GM21367 (cell line): ENCODE results near the gene XAB2.
"Not testable (repeated sequence)": the region's sequence is repeated elsewhere in the genome, so short reads cannot be mapped to it uniquely, and the experiment has no call there.

Experiments
- ATAC-seq: cut with Tn5 transposase; IDR thresholded peaks from one replicate; pipeline ENCODE4 v1.9.1; 2021; ENCODE audit not compliant: unreplicated experiment

Gene XAB2

GRCh38 chr19:7582446-7582845, 46.9 kb downstream of the XAB2 start:
- ATAC-seq: no peak

GRCh38 chr19:7579182-7579581, 50.2 kb downstream of the XAB2 start:
- ATAC-seq: no peak

GRCh38 chr19:7578127-7578526, 51.2 kb downstream of the XAB2 start:
- no peak for ATAC-seq

GRCh38 chr19:7577422-7577821, 51.9 kb downstream of the XAB2 start:
- not testable (repeated sequence) for ATAC-seq

- no peak for ATAC-seq
Measured at GRCh38 chr19:7575434-7576040, 53.8 kb downstream of the XAB2 start.

GRCh38 chr19:7570761-7571160, 58.6 kb downstream of the XAB2 start:
- no peak for ATAC-seq
